ENCODE measurements around the gene ATP6V1F.

ATP6V1F gene

GRCh38 chr7:128867842-128868623 lies 5.4 kb downstream of the ATP6V1F start:
- H3K9me2 ChIP-seq (ENCODE audit: low read depth, low read length): no peaks in the 10 kb centered on the region
- H3K4me2 ChIP-seq (ENCODE audit: low read length): no peak overlapping the region
- no peaks in the 10 kb centered on the region for H3K9me3 ChIP-seq (ENCODE audit: low read length)

GRCh38 chr7:128868624-128869137 lies 6.0 kb downstream of the ATP6V1F start:
- TF ChIP-seq EZH2 (IDR thresholded peaks at IDR 0.05; ENCODE audit: borderline replicate concordance, low read length): no peak
- no peak for TF ChIP-seq CTCF (IDR thresholded peaks at IDR 0.05; ENCODE audit: low read length)
- no peaks in the 10 kb centered on the region for H4K20me1 ChIP-seq (ENCODE audit: insufficient read depth, low read length)
- no peak overlapping the region for H3K27ac ChIP-seq (ENCODE audit: low read depth, low read length, poor library complexity, severe bottlenecking)
- peaks cover 5% of the 10 kb centered on the region; the same call in 1 of the 2 replicates for H3K27me3 ChIP-seq (ENCODE audit: insufficient read depth, low read length)
- H3K79me2 ChIP-seq (ENCODE audit: insufficient read depth, low read length): no peaks in the 10 kb centered on the region
- no peaks in the 10 kb centered on the region for H3K9me3 ChIP-seq (ENCODE audit: low read length)
- peak overlapping the region; percentile 55 for H3K4me3 ChIP-seq (ENCODE audit: low read depth, low read length, poor library complexity, severe bottlenecking)
- H3K9ac ChIP-seq (ENCODE audit: low read length): no peak overlapping the region; the same call in 1 of the 2 replicates
- H3K9me2 ChIP-seq (ENCODE audit: low read depth, low read length): no peaks in the 10 kb centered on the region
- no peak overlapping the region for H2AFZ ChIP-seq (ENCODE audit: low read length)
- H3K4me1 ChIP-seq (ENCODE audit: insufficient read depth, low read length, severe bottlenecking): peaks cover 21% of the 10 kb centered on the region
- peak overlapping the region; percentile 62 for H3K4me2 ChIP-seq (ENCODE audit: low read length)
- H3K36me3 ChIP-seq (ENCODE audit: insufficient read depth, low read length): peaks cover 25% of the 10 kb centered on the region
- H3F3A ChIP-seq (ENCODE audit: insufficient read depth, low read length): no peaks in the 10 kb centered on the region

More at GRCh38 chr7:128867842-128868623, 5.4 kb downstream of the ATP6V1F start:
- Histone ChIP-seq H3K4me3 (ENCODE audit: low read depth, low read length, poor library complexity, severe bottlenecking) (no peak overlapping the region), H3K36me3 (ENCODE audit: insufficient read depth, low read length) (peaks cover 25% of the 10 kb centered on the region), H3F3A (ENCODE audit: insufficient read depth, low read length) (no peaks in the 10 kb centered on the region), H4K20me1 (ENCODE audit: insufficient read depth, low read length) (no peaks in the 10 kb centered on the region), H2AFZ (ENCODE audit: low read length) (no peak overlapping the region), H3K27ac (ENCODE audit: low read depth, low read length, poor library complexity, severe bottlenecking) (no peak overlapping the region), H3K79me2 (ENCODE audit: insufficient read depth, low read length) (no peaks in the 10 kb centered on the region), H3K27me3 (ENCODE audit: insufficient read depth, low read length) (peaks cover 5% of the 10 kb centered on the region; the same call in 1 of the 2 replicates), H3K4me1 (ENCODE audit: insufficient read depth, low read length, severe bottlenecking) (peaks cover 25% of the 10 kb centered on the region), H3K9ac (ENCODE audit: low read length) (no peak overlapping the region)
- TF ChIP-seq EZH2 (IDR thresholded peaks at IDR 0.05; ENCODE audit: borderline replicate concordance, low read length) (no peak), CTCF (IDR thresholded peaks at IDR 0.05; ENCODE audit: low read length) (no peak)

GRCh38 chr7:128869138-128869943 lies 6.7 kb downstream of the ATP6V1F start:
- Histone ChIP-seq H3K79me2 (ENCODE audit: insufficient read depth, low read length) (no peaks in the 10 kb centered on the region), H3K36me3 (ENCODE audit: insufficient read depth, low read length) (peaks cover 25% of the 10 kb centered on the region), H3K4me2 (ENCODE audit: low read length) (peak overlapping the region; percentile 62), H4K20me1 (ENCODE audit: insufficient read depth, low read length) (no peaks in the 10 kb centered on the region), H2AFZ (ENCODE audit: low read length) (no peak overlapping the region), H3K9ac (ENCODE audit: low read length) (peak overlapping the region; percentile 12; the same call in 1 of the 2 replicates), H3K9me3 (ENCODE audit: low read length) (no peaks in the 10 kb centered on the region), H3F3A (ENCODE audit: insufficient read depth, low read length) (no peaks in the 10 kb centered on the region), H3K27me3 (ENCODE audit: insufficient read depth, low read length) (peaks cover 5% of the 10 kb centered on the region; the same call in 1 of the 2 replicates), H3K4me3 (ENCODE audit: low read depth, low read length, poor library complexity, severe bottlenecking) (peak overlapping the region; percentile 55), H3K27ac (ENCODE audit: low read depth, low read length, poor library complexity, severe bottlenecking) (no peak overlapping the region), H3K9me2 (ENCODE audit: low read depth, low read length) (no peaks in the 10 kb centered on the region), H3K4me1 (ENCODE audit: insufficient read depth, low read length, severe bottlenecking) (peaks cover 15% of the 10 kb centered on the region)
- TF ChIP-seq CTCF (IDR thresholded peaks at IDR 0.05; ENCODE audit: low read length): no peak
- TF ChIP-seq EZH2 (IDR thresholded peaks at IDR 0.05; ENCODE audit: borderline replicate concordance, low read length): no peak

Data from OCI-LY1 (cell line).